Lung (tissue), 12 donors: ENCODE results near the gene PTGES. TPM values are rescaled to one million over a fixed set of nuclear protein-coding genes. Genes with fewer than 3 reads are reported as not detected.
A peak's percentile ranks its signal among the peaks of the same experiment; 100 is the strongest.
"Not testable (repeated sequence)": the region's sequence is repeated elsewhere in the genome, so short reads cannot be mapped to it uniquely, and the experiment has no call there.

Experiments
- ATAC-seq: fragments of 200-7000 bp; cut with Tn5 transposase; one replicate; pipeline ENCODE4 v1.9.1; 2020; ENCODE audit warnings: moderate number of reproducible peaks; ENCODE audit not compliant: insufficient read depth, low FRiP score
- DNase-seq, 3 donors: peaks; one replicate each; pipeline ENCODE4 v3.0.0-alpha.2; 2013 to 2017
- H3K27ac ChIP-seq, 2 donors: one replicate each; pipeline ENCODE4 v1.5.1; 2013; ENCODE audit warnings: mild to moderate bottlenecking in 2 of 2, moderate library complexity in 2 of 2, control low read depth in 1 of 2, inconsistent platforms in 1 of 2, low read depth in 1 of 2, low read length in 1 of 2
- H3K27me3 ChIP-seq, 3 donors: one replicate each; pipeline ENCODE4 v1.5.1; 2013; ENCODE audit warnings: low read length in 2 of 3; ENCODE audit not compliant: control insufficient read depth in 3 of 3, insufficient read depth in 3 of 3
- H3K36me3 ChIP-seq, 4 donors: one replicate each; pipeline ENCODE4 v1.5.1; 2013; ENCODE audit warnings: low read length in 4 of 4, mild to moderate bottlenecking in 1 of 4, moderate library complexity in 1 of 4; ENCODE audit not compliant: control insufficient read depth in 4 of 4, insufficient read depth in 4 of 4
- H3K4me1 ChIP-seq, 5 donors: one replicate each; pipeline ENCODE4 v1.5.1; 2013; ENCODE audit warnings: low read length in 5 of 5, mild to moderate bottlenecking in 2 of 5, moderate library complexity in 1 of 5; ENCODE audit not compliant: control insufficient read depth in 5 of 5, insufficient read depth in 5 of 5
- H3K4me3 ChIP-seq: one replicate; pipeline ENCODE4 v1.5.1; 2013; ENCODE audit warnings: mild to moderate bottlenecking, control low read depth, moderate library complexity
- H3K9ac ChIP-seq, 2 donors: one replicate each; pipeline ENCODE4 v1.5.1; 2013; ENCODE audit warnings: low read length in 2 of 2, control low read depth in 1 of 2; ENCODE audit not compliant: insufficient read depth in 1 of 2
- H3K9me3 ChIP-seq, 4 donors: one replicate each; pipeline ENCODE4 v1.5.1; 2013; ENCODE audit warnings: low read length in 3 of 4, mild to moderate bottlenecking in 1 of 4, moderate library complexity in 1 of 4; ENCODE audit not compliant: control insufficient read depth in 4 of 4, insufficient read depth in 3 of 4
- WGBS, 2 donors: extraction: QIAGEN DNeasy Blood & Tissue Kit; methylation state at CpG; one replicate each; pipeline ENCODE4 v1.1.7; 2013; 5-methylcytosine and 5-hydroxymethylcytosine counted together
- polyA plus RNA-seq, 2 donors: library from polyadenylated mRNA; stranded (reverse); fragments of 200-250 nt; gene quantifications; one replicate each; pipeline ENCODE4 v1.2.1, GENCODE V29; 2013
- total RNA-seq, 2 donors: library from RNA; depleted of rRNA in 1 of 2; stranded (reverse); fragments of >200 nt in 1 of 2; gene quantifications; one replicate each; pipeline ENCODE4 v1.2.1, GENCODE V29; 2014 to 2021
- TF ChIP-seq, protein P1 (sequence below): IDR thresholded peaks from 2 replicates; pipeline ENCODE4 v1.5.1; 2012; ENCODE audit warnings: mild to moderate bottlenecking; ENCODE audit errors: control extremely low read depth, extremely low read depth
- donor health status: control.
- donor health status: control.
- donor health status: Bipolar disorder and iron deficiency.
- donor health status: healthy.
- donor health status: DM: yes; HTN: yes; CAD: no.

Gene PTGES
- total and polyA plus RNA-seq, 4 donors, result 8.0 to 19.8 (median 14.0) TPM

DNA sequence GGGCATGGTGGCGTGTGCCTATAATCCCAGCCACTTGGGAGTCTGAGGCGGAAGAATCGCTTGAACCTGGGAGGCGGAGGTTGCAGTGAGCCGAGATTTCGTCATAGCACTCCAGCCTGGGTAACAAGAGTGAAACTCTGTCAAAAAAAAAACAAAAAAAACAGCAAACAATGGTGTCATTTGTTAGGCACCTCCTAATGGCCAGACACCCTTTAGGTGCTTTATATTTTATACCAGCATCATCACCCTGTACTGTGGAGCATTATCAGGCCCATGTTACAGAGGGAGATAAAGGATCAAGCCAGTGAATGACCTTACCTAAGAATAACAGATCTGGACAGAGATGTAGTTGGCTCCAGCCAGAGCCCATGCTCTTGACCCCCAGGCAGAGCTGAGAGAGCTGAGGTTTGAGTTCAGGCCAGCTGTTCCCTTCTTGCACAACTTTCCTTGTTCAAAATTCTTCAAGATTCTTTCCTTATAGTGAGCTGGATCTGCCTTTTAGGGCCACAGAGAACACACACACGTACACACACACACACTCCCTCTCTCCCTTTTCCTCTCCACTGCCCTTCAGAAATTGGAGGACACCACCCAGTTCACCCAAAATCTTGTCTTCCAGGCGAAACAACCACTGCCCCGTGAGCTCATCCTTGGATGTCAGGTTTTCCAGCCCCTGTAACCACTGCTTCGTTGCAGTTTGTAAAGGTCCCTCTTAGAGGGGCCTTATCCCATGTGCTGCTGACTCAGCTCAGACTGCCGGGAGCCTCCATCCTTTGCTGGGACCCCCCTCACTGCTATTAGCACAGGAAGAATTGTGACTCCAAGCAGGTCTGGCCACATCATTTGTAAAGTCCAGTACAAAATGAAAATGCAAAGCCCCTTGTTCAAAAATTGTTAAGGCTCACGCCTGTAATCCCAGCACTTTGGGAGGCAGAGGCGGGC is 10.4 kb upstream of the PTGES start:
- Histone ChIP-seq H3K9me3 (no peaks in the 10 kb centered on the region), H3K36me3 (no peaks in the 10 kb centered on the region), H3K27me3 (no peaks in the 10 kb centered on the region), H3K9ac (peak overlapping the region in 1 of 2 donors; percentile 82), H3K4me1 (peaks cover 0 to 37% (median 9%) of the 10 kb centered on the region in 5 donors), H3K4me3 (no peak overlapping the region), H3K27ac (peak overlapping the region; percentile 5 to 26)
- 60 to 69% methylated on average over 13 of the region's 13 CpGs for WGBS, 2 donors
- TF ChIP-seq, protein P1, sequence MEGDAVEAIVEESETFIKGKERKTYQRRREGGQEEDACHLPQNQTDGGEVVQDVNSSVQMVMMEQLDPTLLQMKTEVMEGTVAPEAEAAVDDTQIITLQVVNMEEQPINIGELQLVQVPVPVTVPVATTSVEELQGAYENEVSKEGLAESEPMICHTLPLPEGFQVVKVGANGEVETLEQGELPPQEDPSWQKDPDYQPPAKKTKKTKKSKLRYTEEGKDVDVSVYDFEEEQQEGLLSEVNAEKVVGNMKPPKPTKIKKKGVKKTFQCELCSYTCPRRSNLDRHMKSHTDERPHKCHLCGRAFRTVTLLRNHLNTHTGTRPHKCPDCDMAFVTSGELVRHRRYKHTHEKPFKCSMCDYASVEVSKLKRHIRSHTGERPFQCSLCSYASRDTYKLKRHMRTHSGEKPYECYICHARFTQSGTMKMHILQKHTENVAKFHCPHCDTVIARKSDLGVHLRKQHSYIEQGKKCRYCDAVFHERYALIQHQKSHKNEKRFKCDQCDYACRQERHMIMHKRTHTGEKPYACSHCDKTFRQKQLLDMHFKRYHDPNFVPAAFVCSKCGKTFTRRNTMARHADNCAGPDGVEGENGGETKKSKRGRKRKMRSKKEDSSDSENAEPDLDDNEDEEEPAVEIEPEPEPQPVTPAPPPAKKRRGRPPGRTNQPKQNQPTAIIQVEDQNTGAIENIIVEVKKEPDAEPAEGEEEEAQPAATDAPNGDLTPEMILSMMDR, result no peak
- ATAC-seq, result peak; percentile 13
- DNase-seq, result peak; percentile 81 to 94 (median 89)

DNA sequence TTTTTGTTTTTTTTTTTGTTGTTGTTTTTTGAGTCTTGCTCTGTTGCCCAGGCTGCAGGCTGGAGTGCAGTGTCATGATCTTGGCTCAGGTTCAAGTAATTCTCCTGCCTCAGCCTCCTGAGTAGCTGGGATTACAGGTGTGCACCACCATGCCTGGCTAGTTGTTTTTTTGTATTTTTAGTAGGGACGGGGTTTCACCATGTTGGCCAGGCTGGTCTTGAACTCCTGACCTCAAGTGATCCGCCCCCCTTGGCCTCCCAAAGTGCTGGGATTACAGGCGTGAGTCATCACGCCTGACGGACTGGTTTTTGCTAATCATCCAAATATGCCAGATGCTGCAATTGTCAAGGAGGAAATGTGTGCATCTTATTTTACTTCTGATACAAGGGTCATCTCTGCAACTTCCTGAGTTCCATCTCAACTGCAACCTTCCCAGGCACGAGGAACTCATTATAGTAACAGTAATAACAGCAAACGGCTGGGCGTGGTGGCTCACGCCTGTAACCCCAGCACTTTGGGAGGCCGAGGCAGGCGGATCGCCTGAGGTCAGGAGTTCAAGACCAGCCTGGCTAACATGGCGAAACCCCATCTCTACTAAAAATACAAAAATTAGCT is 9.6 kb upstream of the PTGES start:
- H3K36me3 ChIP-seq, H3K9me3 ChIP-seq, H3K4me3 ChIP-seq, H3K27me3 ChIP-seq: not testable (repeated sequence)
- WGBS, 2 donors, result 37 to 44% methylated on average over 12 to 13 of the region's 13 CpGs
- DNase-seq (peak in 2 of 3 donors; percentile 18 to 31), ATAC-seq (peak; percentile 75)
- H3K4me1 ChIP-seq, result peaks cover 0 to 37% (median 9%) of the 10 kb centered on the region in 5 donors
- H3K27ac ChIP-seq, result peak overlapping the region in 1 of 2 donors; percentile 26
- H3K9ac ChIP-seq, result peak overlapping the region in 1 of 2 donors; percentile 82

DNA sequence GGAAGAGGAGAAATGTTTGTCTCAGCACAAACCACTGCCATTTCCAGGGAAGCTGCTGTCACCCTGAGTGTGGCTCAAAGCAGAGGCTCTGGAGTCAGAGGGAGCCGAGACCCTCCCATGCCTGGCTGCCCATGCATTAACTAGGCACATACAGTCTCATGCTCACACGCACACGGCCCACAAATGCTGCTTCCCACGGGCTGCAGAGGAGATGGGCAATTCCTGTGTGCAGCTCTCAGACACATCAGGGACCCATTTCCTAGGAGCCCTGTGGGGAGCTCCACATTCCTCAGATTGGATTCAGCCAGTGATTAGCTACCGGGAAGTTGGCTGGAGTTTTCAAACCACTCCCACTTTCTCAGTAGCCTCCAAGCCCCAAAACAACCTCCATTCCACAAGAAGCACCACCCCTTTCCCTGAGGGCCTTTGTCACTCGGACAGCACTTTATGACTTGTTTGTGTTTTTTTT is 9.1 kb upstream of the PTGES start:
- DNase-seq (peak; percentile 78 to 91 (median 89)), ATAC-seq (peak; percentile 14)
- peaks cover 0 to 37% (median 9%) of the 10 kb centered on the region in 5 donors for H3K4me1 ChIP-seq
- TF ChIP-seq, protein P1, result no peak
- WGBS, 2 donors, result 52 to 64% methylated on average over 6 of the region's 6 CpGs
- no peaks in the 10 kb centered on the region for H3K27me3 ChIP-seq
- H3K4me3 ChIP-seq, result no peak overlapping the region
- H3K36me3 ChIP-seq, result no peaks in the 10 kb centered on the region
- H3K27ac ChIP-seq, result peak overlapping the region in 1 of 2 donors; percentile 76
- no peak overlapping the region for H3K9ac ChIP-seq
- H3K9me3 ChIP-seq, result no peaks in the 10 kb centered on the region

DNA sequence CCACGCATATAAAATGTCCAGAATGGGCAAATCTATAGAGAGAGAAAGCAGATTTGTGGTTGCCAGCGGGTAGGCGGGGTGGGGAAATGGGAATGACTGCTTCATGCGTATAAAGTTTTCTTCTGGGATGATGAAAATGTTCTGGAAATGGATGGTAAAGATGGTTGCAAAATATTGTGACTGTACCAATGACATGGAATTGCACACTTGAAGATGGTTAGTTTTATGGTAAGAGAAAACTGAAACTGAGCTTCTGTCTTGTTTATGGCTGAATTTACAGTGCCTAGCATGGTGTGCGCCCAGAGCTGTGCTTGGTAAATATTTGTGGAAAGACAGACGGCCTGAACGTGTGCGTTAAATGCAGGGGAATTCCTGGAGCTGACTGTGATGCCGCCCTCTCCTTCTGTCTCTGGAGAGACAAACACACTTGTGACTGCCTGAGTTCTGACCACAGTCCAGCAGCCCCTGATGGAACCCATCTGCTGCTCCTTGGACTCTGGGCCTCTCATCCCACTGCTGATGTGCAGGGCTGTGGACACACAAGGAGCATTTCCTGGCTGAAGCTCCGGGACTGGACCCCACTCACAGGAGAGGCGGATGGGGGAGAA is 8.6 kb upstream of the PTGES start:
- Histone ChIP-seq H3K4me3 (no peak overlapping the region), H3K36me3 (no peaks in the 10 kb centered on the region), H3K9ac (no peak overlapping the region), H3K27ac (peak overlapping the region in 1 of 2 donors; percentile 76), H3K9me3 (no peaks in the 10 kb centered on the region), H3K27me3 (no peaks in the 10 kb centered on the region), H3K4me1 (peaks cover 0 to 37% (median 9%) of the 10 kb centered on the region in 5 donors)
- TF ChIP-seq, protein P1, result no peak
- 55 to 76% methylated on average over 11 of the region's 11 CpGs for WGBS, 2 donors
- ATAC-seq (no peak), DNase-seq (peak; percentile 92 to 97 (median 96))

DNA sequence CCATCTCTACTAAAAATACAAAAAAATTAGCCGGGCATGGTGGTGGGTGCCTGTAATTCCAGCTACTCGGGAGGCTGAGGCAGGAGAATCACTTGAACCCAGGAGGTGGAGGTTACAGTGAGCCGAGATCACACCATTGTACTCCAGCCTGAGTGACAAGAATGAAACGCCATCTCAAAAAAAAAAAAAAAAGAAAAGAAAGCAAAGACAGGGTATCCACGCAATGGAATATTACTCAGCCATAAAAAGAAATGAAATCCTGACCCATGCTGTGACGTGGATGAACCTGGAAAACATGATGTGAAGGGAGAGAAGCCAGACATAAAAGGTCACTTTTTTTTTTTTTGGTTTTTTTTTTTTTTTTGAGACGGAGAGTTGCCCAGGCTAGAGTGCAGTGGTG is 7.9 kb upstream of the PTGES start:
- not testable (repeated sequence) for ATAC-seq, H3K27me3 ChIP-seq, H3K9me3 ChIP-seq, H3K36me3 ChIP-seq, H3K4me3 ChIP-seq, H3K9ac ChIP-seq, DNase-seq
- Histone ChIP-seq H3K27ac (peak overlapping the region in 1 of 2 donors; percentile 29), H3K4me1 (peaks cover 0 to 37% (median 9%) of the 10 kb centered on the region in 5 donors)
- 91 to 96% methylated on average over 7 of the region's 7 CpGs for WGBS, 2 donors
